GM21723 (cell line): ENCODE measurements around the gene DDHD1.
"Not testable (repeated sequence)": the region's sequence is repeated elsewhere in the genome, so short reads cannot be mapped to it uniquely, and the experiment has no call there.

Source experiments
- ATAC-seq: cut with Tn5 transposase; IDR thresholded peaks from one replicate; pipeline ENCODE4 v1.9.1; 2021; ENCODE audit warnings: mild to moderate bottlenecking, moderate library complexity; ENCODE audit not compliant: unreplicated experiment

DDHD1 gene

GRCh38 chr14:53109105-53110041 is 43.8 kb downstream of the DDHD1 start:
- ATAC-seq = peak; percentile 85

- no peak for ATAC-seq
Measured at GRCh38 chr14:53108292-53109104, 44.6 kb downstream of the DDHD1 start.

- ATAC-seq = no peak
Measured at GRCh38 chr14:53106768-53107167, 46.4 kb downstream of the DDHD1 start.

GRCh38 chr14:53103636-53104340 is 49.3 kb downstream of the DDHD1 start:
- no peak for ATAC-seq

GRCh38 chr14:53093206-53093605 is 59.9 kb downstream of the DDHD1 start:
- no peak for ATAC-seq

GRCh38 chr14:53090853-53091252 is 62.3 kb downstream of the DDHD1 start:
- ATAC-seq = no peak

- ATAC-seq = not testable (repeated sequence)
Measured at GRCh38 chr14:53084954-53085353, 68.2 kb downstream of the DDHD1 start.

- ATAC-seq = no peak
Measured at GRCh38 chr14:53064475-53064874, 88.6 kb downstream of the DDHD1 start.

GRCh38 chr14:53062856-53063255 is 90.3 kb downstream of the DDHD1 start:
- no peak for ATAC-seq

- ATAC-seq = no peak
Measured at GRCh38 chr14:53060046-53060445, 93.1 kb downstream of the DDHD1 start.

GRCh38 chr14:53055003-53055402 is 98.1 kb downstream of the DDHD1 start:
- peak; percentile 73 for ATAC-seq

- ATAC-seq = no peak
Measured at GRCh38 chr14:53054457-53054856, 98.7 kb downstream of the DDHD1 start.

- ATAC-seq = no peak
Measured at GRCh38 chr14:53048631-53049030, 104.5 kb downstream of the DDHD1 start.

- ATAC-seq = no peak
Measured at GRCh38 chr14:53047307-53048069, 105.6 kb downstream of the DDHD1 start.

- no peak for ATAC-seq
Measured at GRCh38 chr14:53044486-53044885, 108.6 kb downstream of the DDHD1 start.

GRCh38 chr14:53043027-53043581 is 110.0 kb downstream of the DDHD1 start:
- no peak for ATAC-seq

GRCh38 chr14:53042480-53042879 is 110.6 kb downstream of the DDHD1 start:
- ATAC-seq = no peak

GRCh38 chr14:53041067-53041466 is 112.1 kb downstream of the DDHD1 start:
- ATAC-seq = no peak

- no peak for ATAC-seq
Measured at GRCh38 chr14:53038629-53039028, 114.5 kb downstream of the DDHD1 start.

GRCh38 chr14:53037016-53037415 is 116.1 kb downstream of the DDHD1 start:
- ATAC-seq = no peak
